GM19240 (cell line): ENCODE data around the gene KDM5B.
A peak's percentile ranks its signal among the peaks of the same experiment; 100 is the strongest.

Source experiments
- DNase-seq: peaks from one replicate; pipeline ENCODE4 v3.0.0; 2011; ENCODE audit warnings: low spot score; ENCODE audit not compliant: insufficient read length

The KDM5B gene

GRCh38 chr1:202711949-202712635 is 96.1 kb downstream of the KDM5B start:
- no peak for DNase-seq

- no peak for DNase-seq
Observed at GRCh38 chr1:202710070-202711045, 97.9 kb downstream of the KDM5B start, which contains the start of gene SYT2. SYT2 (minus strand) TSS chr1:202710454; CDS start chr1:202605772, 104,682 bp downstream.

- no peak for DNase-seq
Observed at GRCh38 chr1:202709276-202710041, 98.8 kb downstream of the KDM5B start.

- DNase-seq: no peak
Observed at GRCh38 chr1:202708456-202709275, 99.6 kb downstream of the KDM5B start.

GRCh38 chr1:202706851-202707250 is 101.4 kb downstream of the KDM5B start:
- no peak for DNase-seq

- DNase-seq: no peak
Observed at GRCh38 chr1:202704601-202705000, 103.6 kb downstream of the KDM5B start.

GRCh38 chr1:202703191-202703590 is 105.0 kb downstream of the KDM5B start:
- no peak for DNase-seq

GRCh38 chr1:202702088-202702487 is 106.1 kb downstream of the KDM5B start:
- DNase-seq: no peak

GRCh38 chr1:202701200-202701599 is 107.0 kb downstream of the KDM5B start:
- DNase-seq: no peak

- no peak for DNase-seq
Observed at GRCh38 chr1:202700061-202700460, 108.2 kb downstream of the KDM5B start.

- DNase-seq: no peak
Observed at GRCh38 chr1:202698276-202698675, 109.9 kb downstream of the KDM5B start.

- no peak for DNase-seq
Observed at GRCh38 chr1:202697038-202697437, 111.2 kb downstream of the KDM5B start.

- no peak for DNase-seq
Observed at GRCh38 chr1:202694314-202694713, 113.9 kb downstream of the KDM5B start.

- peak; percentile 77 for DNase-seq
Observed at GRCh38 chr1:202692959-202693555, 115.2 kb downstream of the KDM5B start.

GRCh38 chr1:202691816-202692215 is 116.4 kb downstream of the KDM5B start:
- DNase-seq: no peak

- no peak for DNase-seq
Observed at GRCh38 chr1:202689493-202690342, 118.5 kb downstream of the KDM5B start.

GRCh38 chr1:202689082-202689481 is 119.1 kb downstream of the KDM5B start:
- no peak for DNase-seq

GRCh38 chr1:202688401-202688800 is 119.8 kb downstream of the KDM5B start:
- DNase-seq: no peak

- DNase-seq: no peak
Observed at GRCh38 chr1:202687798-202688197, 120.4 kb downstream of the KDM5B start.
